GM12878 (cell line): ENCODE data around the gene IDH3A.

Source experiments
- EP300 ChIP-seq, 2 experiments: fragments of 150-350 bp in 1 of 2; IDR thresholded peaks; 2 replicates each; pipeline ENCODE4 v1.6.1; 2011 to 2012; ENCODE audit warnings: low read depth in 2 of 2, low read length in 2 of 2, borderline replicate concordance in 1 of 2, improper control_type of control experiment in 1 of 2, inconsistent platforms in 1 of 2; ENCODE audit not compliant: control insufficient read depth in 1 of 2
- HDAC2 ChIP-seq: fragments of 200-600 bp; sonication (generic); IDR thresholded peaks from 2 replicates; pipeline ENCODE4 v1.6.1; 2017
- KAT2A ChIP-seq: conservative IDR thresholded peaks from 2 replicates; pipeline ENCODE4 v1.6.1; 2011; ENCODE audit warnings: low read depth, low read length; ENCODE audit not compliant: control insufficient read depth
- RAD21 ChIP-seq: IDR thresholded peaks from 2 replicates; pipeline ENCODE4 v1.6.1; 2011; ENCODE audit warnings: mild to moderate bottlenecking, low read depth, low read length, moderate library complexity; ENCODE audit not compliant: insufficient read depth
- RFX5 ChIP-seq: IDR thresholded peaks from 2 replicates; pipeline ENCODE4 v1.6.1; 2011; ENCODE audit warnings: low read depth, low read length, improper control_type of control experiment
- ZNF207 ChIP-seq: fragments of 450-650 bp; IDR thresholded peaks from 2 replicates; pipeline ENCODE4 v1.6.1; 2014; ENCODE audit warnings: antibody characterized with exemption, mild to moderate bottlenecking, borderline replicate concordance
- ZNF274 ChIP-seq: IDR thresholded peaks from one replicate; pipeline ENCODE4 v1.8.0; 2011; ENCODE audit not compliant: insufficient read length, insufficient read depth
- TF ChIP-seq, protein P1 (sequence below): fragments of 450-650 bp; IDR thresholded peaks from 2 replicates; pipeline ENCODE4 v1.6.1; 2016; ENCODE audit warnings: mild to moderate bottlenecking, moderate library complexity, borderline replicate concordance
- TF ChIP-seq, protein P2 (sequence below), 3 experiments: IDR thresholded peaks in 2 of 3; conservative IDR thresholded peaks in 1 of 3; 2 replicates each; pipeline ENCODE4 v1.5.1; 2011; ENCODE audit warnings: low read depth in 3 of 3, low read length in 3 of 3, mild to moderate bottlenecking in 3 of 3, control low read depth in 2 of 3, moderate library complexity in 2 of 3, inconsistent platforms in 1 of 3, mixed read lengths in 1 of 3; ENCODE audit not compliant: control insufficient read depth in 2 of 3, insufficient read depth in 1 of 3; ENCODE audit errors: extremely low read depth in 1 of 3
- TF ChIP-seq, protein P3 (sequence below): fragments of 450-650 bp; IDR thresholded peaks from 2 replicates; pipeline ENCODE4 v1.6.1; 2017; ENCODE audit warnings: mild to moderate bottlenecking

DNA sequence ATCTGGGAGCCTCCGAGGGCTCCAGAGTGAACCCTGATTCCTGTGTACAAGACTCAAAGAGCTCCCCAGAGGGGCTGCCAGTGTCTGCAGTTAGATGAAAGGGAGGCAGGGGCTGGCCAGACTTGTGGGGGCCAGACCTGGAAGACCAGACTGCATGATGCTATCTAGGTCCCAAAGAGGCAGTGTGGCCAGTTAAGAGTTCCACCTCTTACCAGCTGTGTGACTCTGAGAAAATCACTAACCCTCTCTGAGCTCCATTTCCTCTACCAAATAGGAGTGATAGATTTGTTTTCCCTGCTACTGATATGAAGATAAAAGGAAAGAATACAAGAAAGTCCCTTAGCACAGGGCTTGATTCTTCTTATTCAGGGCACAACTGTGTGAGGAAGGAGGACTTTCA is 56.2 kb downstream of the IDH3A start:
- TF ChIP-seq, protein P1, sequence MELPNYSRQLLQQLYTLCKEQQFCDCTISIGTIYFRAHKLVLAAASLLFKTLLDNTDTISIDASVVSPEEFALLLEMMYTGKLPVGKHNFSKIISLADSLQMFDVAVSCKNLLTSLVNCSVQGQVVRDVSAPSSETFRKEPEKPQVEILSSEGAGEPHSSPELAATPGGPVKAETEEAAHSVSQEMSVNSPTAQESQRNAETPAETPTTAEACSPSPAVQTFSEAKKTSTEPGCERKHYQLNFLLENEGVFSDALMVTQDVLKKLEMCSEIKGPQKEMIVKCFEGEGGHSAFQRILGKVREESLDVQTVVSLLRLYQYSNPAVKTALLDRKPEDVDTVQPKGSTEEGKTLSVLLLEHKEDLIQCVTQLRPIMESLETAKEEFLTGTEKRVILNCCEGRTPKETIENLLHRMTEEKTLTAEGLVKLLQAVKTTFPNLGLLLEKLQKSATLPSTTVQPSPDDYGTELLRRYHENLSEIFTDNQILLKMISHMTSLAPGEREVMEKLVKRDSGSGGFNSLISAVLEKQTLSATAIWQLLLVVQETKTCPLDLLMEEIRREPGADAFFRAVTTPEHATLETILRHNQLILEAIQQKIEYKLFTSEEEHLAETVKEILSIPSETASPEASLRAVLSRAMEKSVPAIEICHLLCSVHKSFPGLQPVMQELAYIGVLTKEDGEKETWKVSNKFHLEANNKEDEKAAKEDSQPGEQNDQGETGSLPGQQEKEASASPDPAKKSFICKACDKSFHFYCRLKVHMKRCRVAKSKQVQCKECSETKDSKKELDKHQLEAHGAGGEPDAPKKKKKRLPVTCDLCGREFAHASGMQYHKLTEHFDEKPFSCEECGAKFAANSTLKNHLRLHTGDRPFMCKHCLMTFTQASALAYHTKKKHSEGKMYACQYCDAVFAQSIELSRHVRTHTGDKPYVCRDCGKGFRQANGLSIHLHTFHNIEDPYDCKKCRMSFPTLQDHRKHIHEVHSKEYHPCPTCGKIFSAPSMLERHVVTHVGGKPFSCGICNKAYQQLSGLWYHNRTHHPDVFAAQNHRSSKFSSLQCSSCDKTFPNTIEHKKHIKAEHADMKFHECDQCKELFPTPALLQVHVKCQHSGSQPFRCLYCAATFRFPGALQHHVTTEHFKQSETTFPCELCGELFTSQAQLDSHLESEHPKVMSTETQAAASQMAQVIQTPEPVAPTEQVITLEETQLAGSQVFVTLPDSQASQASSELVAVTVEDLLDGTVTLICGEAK: no peak
- TF ChIP-seq ZNF207 (no peak), ZNF274 (no peak), RFX5 (no peak), KAT2A (no peak), EP300 (IDR thresholded peaks at IDR 0.05; ENCODE audit: borderline replicate concordance in 1 of 2, control insufficient read depth in 1 of 2, low read depth in 2 of 2, low read length in 2 of 2) (no peak), RAD21 (no peak), HDAC2 (no peak)
- TF ChIP-seq, protein P2, sequence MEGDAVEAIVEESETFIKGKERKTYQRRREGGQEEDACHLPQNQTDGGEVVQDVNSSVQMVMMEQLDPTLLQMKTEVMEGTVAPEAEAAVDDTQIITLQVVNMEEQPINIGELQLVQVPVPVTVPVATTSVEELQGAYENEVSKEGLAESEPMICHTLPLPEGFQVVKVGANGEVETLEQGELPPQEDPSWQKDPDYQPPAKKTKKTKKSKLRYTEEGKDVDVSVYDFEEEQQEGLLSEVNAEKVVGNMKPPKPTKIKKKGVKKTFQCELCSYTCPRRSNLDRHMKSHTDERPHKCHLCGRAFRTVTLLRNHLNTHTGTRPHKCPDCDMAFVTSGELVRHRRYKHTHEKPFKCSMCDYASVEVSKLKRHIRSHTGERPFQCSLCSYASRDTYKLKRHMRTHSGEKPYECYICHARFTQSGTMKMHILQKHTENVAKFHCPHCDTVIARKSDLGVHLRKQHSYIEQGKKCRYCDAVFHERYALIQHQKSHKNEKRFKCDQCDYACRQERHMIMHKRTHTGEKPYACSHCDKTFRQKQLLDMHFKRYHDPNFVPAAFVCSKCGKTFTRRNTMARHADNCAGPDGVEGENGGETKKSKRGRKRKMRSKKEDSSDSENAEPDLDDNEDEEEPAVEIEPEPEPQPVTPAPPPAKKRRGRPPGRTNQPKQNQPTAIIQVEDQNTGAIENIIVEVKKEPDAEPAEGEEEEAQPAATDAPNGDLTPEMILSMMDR (IDR thresholded peaks at IDR 0.05 in 2 of 3, conservative IDR thresholded peaks at IDR 0.05 in 1 of 3; ENCODE audit: control insufficient read depth in 2 of 3, extremely low read depth in 1 of 3, insufficient read depth in 1 of 3, low read depth in 3 of 3, low read length in 3 of 3): no peak
- TF ChIP-seq, protein P3, sequence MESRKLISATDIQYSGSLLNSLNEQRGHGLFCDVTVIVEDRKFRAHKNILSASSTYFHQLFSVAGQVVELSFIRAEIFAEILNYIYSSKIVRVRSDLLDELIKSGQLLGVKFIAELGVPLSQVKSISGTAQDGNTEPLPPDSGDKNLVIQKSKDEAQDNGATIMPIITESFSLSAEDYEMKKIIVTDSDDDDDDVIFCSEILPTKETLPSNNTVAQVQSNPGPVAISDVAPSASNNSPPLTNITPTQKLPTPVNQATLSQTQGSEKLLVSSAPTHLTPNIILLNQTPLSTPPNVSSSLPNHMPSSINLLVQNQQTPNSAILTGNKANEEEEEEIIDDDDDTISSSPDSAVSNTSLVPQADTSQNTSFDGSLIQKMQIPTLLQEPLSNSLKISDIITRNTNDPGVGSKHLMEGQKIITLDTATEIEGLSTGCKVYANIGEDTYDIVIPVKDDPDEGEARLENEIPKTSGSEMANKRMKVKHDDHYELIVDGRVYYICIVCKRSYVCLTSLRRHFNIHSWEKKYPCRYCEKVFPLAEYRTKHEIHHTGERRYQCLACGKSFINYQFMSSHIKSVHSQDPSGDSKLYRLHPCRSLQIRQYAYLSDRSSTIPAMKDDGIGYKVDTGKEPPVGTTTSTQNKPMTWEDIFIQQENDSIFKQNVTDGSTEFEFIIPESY: no peak
